Midbrain (tissue), 1 donor: ENCODE data around the gene CDC123.
"Not testable (repeated sequence)": the region's sequence is repeated elsewhere in the genome, so short reads cannot be mapped to it uniquely, and the experiment has no call there.

Source experiments
- DNase-seq: peaks from one replicate; lab custom pipeline; 2025; lab: John Stamatoyannopoulos, UW

The CDC123 gene

GRCh38 chr10:12191715-12192114 lies 4.3 kb upstream of the CDC123 start:
- DNase-seq: no peak

- no peak for DNase-seq
Measured at GRCh38 chr10:12193193-12193592, 2.8 kb upstream of the CDC123 start.

DNA sequence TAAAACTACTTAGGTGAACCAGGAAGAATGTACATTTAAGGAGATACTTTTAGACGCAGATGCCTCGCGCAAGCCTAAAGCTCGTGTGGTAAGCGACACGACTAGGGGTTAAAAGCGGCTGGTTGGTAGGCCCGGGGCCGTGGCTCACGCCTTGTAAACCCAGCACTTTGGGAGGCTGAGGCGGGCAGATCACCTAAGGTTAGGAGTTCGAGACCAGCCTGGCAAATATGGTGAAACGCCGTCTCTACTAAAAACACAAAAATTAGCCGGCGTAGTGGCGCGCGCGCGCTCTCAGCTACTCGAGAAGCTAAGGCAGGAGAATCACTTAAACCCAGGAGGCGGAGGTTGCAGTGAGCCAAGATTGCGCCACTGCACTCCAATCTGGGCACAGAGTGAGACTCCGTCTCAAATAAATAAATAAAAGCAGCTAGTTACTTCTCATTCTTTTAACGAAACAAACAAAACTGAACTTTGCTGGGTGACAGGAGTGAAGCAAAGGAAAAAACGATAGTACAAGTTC lies 1.2 kb upstream of the CDC123 start:
- DNase-seq: peak; percentile 32

DNA sequence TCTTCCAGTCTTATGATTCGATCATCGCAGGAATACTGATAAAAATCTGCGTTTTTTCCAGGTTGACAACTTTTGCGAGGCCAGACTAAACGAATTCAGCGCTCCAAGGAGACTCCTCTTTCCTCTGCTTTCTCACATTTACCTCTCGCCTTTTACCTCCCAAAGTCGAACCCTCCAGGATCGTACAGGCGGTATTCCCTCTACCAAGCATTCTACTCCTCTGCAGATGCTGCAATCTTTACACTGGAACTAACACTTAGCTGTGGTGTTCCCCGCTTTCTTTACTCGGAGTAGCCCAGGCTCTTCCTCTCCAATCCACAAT lies 746 bp upstream of the CDC123 start:
- DNase-seq: no peak

DNA sequence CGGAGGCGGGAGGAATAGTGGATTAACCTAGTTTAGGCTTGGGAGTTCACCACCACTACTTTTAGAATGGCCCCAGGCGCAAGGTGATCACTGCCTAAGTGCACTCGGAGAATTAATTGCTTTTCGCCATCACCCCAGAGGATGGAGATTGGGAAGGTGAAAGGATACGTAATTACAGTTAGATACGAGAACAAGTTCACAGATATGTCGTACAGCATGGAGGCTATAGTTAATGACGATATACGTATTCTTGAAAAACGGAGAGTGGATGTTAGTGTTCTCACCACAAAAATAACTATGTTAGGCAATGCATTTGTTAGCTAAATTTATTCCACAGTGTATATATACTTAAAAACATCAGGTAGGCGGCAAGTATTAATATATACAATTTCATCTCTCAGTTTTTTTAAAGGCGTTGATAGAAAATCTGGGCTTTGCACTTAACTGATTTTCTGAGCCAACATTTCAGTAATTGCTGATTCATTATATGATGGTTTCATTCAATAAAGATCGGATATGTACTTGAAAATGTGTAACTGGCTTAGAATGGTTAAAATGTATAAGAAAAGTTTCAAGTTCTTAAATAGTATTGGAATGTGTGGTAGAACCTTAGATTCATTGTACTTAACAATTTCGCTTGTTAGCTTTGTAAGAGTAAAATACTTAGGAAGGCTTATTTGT lies 683 bp downstream of the CDC123 start:
- no peak for DNase-seq

GRCh38 chr10:12198156-12198555 lies 2.2 kb downstream of the CDC123 start:
- DNase-seq: no peak

DNA sequence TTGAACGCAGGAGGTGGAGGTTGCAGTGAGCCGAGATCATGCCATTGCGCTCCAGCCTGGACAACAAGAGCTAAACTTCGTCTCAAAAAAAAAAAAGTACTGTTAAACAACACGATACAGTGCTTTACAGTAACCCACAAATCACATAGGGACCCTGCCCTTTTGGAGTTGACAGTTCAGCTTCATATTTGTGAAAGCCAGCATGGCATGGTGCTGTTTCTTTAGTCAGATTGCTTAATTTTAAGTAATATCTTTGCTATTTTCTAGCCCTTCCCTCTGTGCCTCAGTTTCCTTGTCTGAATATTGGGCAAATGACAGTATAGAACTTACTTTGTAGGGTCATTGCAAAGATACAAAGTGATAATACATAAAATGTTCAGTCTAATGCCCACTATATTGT lies 4.9 kb downstream of the CDC123 start:
- DNase-seq: no peak

GRCh38 chr10:12201543-12201942 lies 5.6 kb downstream of the CDC123 start:
- DNase-seq: no peak

DNA sequence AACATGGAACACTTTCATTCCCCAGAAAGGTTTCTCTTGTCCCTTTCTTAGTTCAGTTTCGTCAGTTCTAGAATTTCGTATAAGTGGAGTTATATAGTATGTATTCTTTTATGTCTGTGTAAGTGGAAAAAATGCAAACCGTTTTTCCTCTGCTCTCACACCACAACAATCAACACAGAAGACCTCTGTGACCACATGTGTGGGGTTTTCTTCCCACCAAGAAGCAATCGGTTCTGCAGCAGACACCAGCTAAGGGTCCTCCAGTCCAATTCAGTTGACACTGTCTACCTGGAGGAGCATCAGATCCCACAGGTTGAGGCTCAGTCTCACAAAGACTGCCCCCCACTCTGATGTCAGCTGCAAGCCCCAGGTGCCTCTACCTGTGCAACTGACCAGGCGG lies 6.2 kb downstream of the CDC123 start:
- DNase-seq: no peak

DNA sequence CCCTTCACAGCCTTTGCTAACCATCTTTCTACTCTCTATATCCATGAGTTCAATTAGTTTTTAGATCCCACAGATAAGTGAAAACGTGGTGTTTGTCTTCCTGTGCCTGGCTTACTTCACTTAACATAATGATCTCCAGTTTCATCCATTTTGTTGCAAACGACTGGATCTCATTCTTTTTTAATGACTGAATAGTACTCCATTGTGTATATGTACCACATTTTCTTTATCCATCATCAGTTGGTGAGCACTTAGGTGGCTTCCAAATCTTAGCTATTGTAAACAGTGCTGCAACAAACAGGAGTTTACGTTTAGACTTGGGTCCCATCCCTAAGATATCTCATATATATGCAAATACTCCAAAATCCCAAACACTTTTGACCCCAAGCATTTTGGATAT lies 9.1 kb downstream of the CDC123 start:
- DNase-seq: no peak

DNA sequence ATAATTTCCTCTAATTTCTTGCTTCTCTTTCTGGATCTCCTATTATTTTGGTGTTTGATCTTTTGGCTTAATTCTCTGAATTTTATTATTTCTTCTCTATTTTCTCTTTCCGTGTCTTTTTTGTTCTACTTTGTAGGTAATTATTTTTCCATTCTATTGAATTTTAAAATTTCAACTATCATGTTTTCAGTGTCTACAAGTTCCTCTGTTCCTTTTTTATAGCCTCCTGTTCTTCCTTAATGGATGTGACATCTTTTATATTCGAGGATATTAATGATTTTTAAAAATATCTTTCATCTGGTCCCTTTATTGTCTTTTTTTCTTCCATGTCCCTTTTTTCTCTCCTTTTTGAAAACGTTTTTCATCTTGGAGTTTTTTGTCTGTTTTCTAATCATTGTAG lies 11.1 kb downstream of the CDC123 start:
- no peak for DNase-seq

GRCh38 chr10:12208460-12208859 lies 12.5 kb downstream of the CDC123 start:
- no peak for DNase-seq

DNA sequence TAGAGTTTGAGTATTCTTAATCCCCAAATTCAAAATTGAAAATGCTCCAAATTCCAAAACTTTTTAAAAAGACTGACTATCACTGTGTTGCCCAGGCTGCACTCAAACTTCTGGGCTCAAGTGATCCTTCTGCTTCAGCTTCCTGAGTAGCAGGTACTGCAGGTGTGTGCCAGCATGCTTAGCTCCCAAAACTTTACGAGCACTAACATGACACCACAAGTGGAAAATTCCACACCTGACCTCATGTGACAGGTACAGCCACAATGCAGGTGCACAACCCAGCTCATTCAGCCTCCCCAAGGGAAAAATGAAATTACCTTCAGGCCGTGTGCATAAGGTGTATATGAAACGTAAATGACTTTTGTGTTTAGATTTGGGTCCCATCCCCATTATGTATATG lies 16.5 kb downstream of the CDC123 start:
- no peak for DNase-seq

GRCh38 chr10:12213621-12214020 lies 17.6 kb downstream of the CDC123 start:
- DNase-seq: no peak

DNA sequence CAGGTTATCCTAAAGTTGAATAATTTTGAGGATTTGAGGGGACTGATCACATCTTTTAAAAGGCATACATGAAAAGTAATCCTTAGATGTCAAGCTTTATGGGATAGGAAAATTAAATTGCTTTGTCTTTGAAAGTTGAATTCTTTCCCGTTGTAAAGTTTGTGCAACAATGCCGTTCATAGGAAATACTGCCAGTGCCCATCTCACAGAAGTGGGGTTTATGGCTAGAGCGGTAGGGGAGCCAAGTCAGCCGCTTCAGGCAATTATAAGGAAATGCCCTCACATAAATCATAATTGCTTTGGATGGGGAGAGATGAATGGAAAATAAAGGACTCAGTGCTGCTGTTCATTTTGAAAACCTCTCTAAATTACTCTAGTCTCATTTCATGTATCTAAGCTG lies 18.1 kb downstream of the CDC123 start:
- DNase-seq: no peak

DNA sequence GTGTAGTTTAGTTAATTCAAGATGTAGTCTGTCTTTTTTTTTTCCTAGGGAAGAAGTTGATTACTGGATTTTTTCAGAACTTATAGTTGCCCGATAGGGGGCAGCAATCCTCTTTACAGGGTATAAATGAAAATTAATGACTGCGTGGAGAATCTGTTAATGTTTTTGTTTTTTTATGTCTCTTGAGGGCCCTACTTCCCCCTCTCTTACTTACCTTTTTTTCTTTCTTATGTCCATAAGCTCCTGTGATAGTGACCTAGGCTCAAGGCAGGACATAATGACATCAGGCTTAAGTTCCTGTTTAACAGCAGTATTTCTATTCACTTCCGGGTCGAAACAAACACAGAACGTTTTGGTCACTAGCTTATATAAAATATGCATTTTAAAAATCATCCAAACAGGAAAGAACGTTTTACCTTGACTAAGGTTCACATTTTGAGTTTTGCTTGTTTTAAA lies 18.8 kb downstream of the CDC123 start:
- peak; percentile 47 for DNase-seq

DNA sequence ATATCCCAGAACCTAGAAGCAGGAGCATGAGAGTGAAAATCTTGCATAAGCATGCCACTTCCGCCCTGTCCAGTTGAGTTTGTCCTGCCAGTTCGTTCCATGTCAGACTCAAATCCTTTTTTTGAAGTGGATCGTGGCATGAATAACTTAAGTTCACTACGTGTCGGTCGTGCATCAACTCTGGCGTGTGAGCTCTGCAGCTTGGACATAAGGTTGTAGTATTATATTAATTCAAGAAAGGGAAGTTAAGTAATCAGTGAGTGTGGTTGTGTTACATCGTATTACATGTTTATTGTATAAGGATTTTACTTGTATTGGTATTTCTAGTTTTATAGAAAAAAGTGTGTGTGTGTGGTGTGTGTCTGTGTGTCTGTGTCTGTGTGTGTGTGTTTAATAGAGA lies 23.0 kb downstream of the CDC123 start:
- no peak for DNase-seq

GRCh38 chr10:12221323-12222298 lies 25.6 kb downstream of the CDC123 start:
- no peak for DNase-seq

- DNase-seq: no peak
Measured at GRCh38 chr10:12225444-12225843, 29.5 kb downstream of the CDC123 start.

- not testable (repeated sequence) for DNase-seq
Measured at GRCh38 chr10:12226438-12226837, 30.4 kb downstream of the CDC123 start.

- no peak for DNase-seq
Measured at GRCh38 chr10:12228851-12229250, 32.9 kb downstream of the CDC123 start.

GRCh38 chr10:12234687-12235086 lies 38.7 kb downstream of the CDC123 start:
- DNase-seq: not testable (repeated sequence)

- DNase-seq: no peak
Measured at GRCh38 chr10:12235116-12235694, 39.2 kb downstream of the CDC123 start.
